GM18909 (cell line): ENCODE measurements around the gene ABHD6.

ENCODE experiments used
- ATAC-seq: cut with Tn5 transposase; IDR thresholded peaks from one replicate; pipeline ENCODE4 v1.9.1; 2021; ENCODE audit warnings: mild to moderate bottlenecking; ENCODE audit not compliant: unreplicated experiment, poor library complexity

The ABHD6 gene

DNA sequence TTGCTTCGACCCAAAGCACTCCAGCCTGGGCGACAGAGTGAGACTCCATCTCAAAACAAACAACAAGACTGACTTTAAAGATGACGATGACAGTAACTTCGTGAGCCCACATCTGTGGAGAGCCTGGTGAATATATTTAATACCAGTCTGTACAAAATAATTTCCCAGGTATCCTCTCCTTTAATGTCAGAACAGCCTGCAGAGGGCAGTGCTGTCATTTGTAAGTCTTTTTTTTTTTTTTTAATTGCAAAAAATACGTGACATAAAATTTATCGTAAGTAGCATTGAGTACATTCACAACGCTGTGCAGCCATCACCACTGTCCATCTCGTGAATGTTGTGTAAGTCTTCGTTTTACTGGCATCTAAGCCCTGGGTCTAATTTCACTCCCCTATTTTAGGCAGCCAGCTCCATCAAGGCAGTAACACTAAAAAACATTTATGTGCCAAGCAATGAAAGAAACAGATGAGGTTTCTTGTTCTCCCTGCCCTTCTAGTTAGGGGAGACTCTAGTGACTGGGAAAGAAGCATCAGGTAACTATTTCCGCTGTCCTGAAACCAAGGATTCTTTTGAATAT, 70.1 kb downstream of the ABHD6 start:
- ATAC-seq = no peak

DNA sequence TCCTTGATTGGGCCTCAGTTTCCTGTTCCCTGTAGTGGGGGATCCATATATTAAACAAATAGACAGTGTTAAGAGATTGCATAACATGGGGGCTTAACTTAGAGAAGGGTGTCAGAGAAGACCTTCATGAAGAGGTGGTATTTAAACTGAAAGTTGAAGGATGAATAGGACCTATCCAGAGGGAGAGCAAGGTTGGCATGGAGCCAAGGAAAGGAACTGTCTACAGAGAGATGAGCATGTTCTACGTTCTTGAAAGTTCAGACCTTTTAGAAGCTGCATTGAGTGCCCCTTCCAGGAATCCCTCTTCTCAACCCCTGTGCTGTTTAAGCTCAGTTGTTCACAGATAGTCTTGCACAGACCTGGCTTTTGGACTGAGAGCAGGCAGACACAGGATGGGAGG, 71.1 kb downstream of the ABHD6 start:
- no peak for ATAC-seq

DNA sequence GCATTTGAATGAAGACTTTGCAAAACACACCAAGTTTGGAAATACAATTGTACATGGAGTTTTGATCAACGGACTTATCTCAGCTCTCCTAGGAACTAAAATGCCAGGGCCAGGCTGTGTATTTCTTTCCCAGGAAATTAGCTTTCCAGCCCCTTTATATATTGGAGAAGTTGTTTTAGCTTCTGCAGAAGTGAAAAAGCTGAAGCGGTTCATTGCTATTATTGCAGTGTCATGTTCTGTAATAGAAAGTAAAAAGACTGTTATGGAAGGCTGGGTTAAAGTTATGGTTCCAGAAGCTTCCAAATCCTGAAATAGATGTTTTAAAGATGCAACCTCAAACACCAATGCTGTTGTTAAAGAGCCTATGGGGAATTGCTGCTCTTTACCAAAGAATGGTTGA, 80.2 kb downstream of the ABHD6 start:
- no peak for ATAC-seq

DNA sequence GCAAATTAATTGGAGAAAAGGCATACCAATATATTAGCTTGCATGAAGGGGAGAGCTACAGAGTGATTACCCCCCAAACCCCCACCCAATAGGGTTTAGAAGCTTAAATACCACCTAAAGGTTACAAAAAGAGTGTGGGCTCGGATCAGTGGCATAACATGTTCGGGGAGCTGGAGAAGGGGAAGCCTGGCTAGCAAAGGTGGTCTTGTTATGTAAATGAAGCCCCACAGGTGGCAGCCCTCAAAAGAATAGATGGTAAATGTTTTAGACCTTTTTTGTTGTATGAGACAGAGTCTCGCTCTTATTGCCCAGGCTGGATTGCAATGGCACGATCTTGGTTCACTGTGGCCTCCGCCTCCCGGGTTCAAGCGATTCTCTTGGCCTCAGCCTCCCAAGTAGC, 84.2 kb downstream of the ABHD6 start:
- no peak for ATAC-seq

DNA sequence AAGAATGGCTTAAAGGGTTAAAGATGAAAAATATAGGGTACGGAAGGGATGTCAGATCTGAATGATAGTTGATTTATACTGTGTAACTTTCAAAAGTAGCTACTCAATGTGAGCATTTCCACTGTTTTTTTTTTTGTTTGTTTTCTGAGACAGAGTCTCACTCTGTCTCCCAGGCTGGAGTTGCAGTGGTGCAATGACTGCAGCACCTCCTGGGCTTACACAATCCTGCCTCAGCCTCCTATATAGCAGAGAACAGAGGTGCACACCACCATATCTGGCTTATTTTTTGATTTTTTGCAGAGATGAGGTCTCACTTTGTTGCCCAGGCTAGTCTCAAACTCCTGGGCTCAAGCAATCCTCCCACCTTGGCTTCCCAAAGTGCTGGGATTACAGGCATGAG, 85.2 kb downstream of the ABHD6 start:
- no peak for ATAC-seq

DNA sequence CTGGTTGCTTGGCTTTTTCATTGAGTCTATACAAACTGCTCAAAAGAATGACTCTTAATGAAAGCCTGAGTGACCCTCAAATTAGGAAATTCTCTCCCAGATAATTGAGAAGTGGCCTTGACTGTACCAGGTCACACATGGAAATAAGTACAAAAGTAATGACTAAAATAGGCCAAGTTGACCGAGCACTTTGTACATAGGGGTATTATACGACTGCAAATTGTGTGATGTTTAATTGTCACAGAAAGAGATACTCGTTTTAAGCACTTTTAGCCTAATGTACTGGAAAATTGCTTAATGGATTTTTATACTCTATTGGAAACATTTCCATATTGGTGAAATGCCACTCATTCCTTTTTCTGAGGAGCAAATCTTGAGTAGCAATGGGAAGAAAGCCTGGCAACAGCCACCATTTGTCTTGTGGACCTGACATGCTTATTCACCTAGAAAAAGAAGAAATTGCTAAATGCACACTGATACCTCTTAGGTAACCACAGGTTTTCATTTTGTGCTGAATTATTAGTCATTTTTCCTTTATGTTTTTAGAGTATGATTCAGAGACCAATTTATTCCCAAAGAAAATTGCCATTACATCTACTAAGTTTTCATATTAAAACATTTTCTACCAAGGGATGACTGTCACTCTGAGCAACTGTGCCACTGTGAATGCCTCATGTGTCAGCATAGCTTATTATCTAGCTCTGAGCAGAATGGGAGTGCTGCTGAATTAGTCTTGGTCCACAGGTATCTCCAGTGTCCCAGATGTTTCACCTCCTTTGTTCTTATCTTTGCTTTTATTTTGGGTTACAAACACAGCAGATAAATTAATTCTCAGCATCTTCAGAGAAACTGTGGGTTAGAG, 86.2 kb downstream of the ABHD6 start:
- no peak for ATAC-seq

DNA sequence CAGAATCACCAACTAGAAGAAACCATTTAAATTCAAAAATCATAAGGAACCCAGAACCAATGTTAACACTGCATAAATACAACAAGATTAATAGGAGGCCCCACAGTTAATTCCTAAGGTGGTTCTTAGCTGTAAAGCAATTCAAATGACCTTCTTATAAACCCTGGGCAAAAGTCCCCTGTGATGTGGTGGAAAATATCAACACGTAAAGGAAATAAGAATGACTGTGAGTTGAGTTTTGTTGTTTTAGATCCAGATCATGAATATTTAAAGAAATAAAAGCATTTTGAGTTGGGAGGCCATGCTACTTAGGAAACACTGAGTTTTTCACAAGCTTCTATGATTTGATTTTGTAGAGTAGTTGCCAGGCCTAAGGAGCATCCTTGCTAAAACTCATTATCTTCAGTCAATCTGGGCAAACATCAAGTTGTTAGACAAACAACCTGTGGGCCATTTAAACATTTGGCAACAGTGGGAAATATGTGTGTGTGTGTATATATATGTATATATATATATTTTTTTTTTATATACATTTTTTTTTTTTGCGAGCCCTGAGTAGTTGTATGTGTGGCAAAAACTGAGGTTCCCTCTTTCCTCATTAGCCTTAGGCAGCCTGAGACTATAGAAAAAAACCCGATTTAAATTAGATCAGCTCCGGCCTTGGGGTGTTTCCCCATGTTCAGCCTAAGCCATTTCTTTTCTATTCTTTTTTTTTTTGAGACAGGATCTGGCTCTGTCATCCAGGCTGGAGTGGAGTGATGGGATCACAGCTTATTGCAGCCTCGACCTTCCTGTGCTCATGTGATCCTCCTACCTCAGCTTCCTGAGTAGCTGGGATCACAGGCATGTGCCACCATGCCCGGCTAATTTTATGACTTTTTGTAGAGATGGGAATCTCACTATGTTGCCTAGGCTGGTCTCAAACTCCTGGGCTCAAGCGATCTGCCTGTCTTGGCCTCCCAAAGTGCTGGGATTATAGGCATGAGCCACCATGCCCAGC, 87.1 kb downstream of the ABHD6 start:
- ATAC-seq = no peak

DNA sequence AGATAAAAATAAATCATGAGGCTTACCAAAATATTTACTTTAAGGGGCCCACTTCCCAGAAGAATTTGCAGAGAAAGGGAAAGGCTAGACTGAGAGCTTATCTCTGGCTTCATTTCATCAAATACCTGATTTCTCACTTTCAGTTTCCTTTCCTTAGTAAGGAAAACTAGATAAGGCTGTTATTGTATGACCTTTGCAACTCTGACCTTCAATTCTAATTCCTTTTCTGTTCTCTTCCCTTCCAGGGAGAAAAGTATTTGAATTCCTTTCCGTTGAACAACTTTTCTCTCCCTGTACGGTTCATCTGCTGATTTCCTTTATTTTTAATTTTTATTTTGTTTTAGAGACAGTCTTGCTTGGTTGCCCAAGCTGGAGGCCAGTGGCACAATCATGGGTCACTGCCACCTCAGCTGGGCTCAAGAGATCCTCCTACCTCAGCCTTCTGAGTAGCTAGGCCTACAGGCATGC, 88.0 kb downstream of the ABHD6 start:
- no peak for ATAC-seq

DNA sequence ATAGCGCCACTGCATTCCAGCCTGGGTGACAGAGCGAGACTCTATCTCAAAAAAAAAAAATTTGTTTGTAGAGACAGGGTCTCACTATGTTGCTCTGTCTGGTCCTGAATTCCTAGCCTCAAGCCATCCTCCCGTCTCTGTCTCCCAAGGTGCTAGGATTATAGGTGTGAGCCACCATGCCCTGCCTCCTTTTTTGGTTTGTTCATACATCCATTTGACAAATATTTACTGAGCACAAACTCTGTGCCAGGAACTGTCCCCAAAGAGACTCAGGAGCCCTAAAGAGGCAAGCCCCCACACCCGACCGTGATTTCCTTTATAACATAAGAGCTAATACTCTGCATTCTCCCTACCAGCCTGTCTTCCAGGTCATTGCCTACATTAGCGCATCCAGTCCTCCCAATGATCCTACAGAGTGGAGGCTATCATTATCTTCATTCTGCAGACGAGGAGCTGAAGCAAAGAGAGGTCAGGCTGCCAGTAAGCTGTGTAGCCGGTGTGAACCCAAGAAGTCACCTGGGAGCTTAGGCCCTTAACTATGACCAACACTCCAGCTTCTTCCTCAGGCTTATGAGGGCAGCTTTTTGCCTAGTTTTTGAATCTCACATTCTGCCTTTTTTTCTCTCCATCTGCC, 88.8 kb downstream of the ABHD6 start:
- no peak for ATAC-seq

DNA sequence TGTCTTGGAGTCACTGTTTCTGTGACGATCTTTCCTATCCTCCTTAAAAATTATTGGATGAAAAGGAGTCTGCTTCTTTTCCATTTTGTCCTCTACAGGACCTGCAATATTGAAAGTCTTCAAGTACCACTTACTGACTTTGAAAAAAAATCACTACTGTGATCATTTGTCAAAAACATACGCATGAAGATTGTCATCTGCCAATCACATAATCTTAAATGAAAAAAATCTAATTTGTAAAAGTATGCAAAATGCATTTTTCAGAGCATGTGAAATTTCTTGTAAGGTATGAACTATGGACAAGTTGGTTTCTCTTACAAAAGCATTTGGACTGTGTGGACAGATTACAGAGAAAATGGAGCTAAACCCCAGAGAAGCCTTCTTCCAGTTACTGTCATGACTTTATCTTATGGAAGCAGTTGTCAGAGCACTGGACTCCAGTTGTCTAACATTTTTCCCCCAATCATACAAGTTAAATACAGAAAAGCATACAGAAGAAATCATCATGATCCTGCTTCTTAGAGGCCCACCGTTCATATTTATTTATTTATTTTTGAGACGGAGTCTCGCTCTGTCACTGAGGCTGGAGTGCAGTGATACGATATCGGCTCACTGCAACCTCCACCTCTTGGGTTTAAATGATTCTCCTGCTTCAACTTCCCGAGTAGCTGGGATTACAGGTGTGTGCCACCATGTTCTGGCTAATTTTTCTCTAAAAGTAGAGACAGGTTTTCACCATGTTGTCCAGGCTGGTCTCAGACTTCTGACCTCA, 91.7 kb downstream of the ABHD6 start:
- ATAC-seq = no peak

DNA sequence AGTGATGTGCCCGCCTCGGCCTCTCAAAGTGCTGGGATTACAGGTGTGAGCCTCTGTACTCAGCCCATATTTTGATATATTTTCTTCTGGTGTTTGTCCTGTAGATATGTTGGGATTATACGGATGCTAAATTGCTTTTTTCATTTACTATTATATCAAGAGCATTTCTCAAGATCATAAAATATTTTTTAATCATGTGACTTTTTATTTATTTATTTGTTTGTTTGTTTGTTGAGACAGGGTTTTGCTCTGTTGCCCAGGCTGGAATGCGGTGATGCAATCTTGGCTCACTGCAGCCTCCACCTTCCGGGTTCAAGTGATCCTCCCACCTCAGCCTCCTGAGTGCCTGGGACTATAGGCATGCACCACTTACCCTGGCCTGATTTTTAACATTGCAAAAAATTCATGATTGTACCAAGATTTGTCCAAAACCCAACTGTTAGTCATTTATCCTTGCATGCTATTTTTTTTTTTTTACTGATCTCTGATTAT, 92.4 kb downstream of the ABHD6 start:
- ATAC-seq = no peak

DNA sequence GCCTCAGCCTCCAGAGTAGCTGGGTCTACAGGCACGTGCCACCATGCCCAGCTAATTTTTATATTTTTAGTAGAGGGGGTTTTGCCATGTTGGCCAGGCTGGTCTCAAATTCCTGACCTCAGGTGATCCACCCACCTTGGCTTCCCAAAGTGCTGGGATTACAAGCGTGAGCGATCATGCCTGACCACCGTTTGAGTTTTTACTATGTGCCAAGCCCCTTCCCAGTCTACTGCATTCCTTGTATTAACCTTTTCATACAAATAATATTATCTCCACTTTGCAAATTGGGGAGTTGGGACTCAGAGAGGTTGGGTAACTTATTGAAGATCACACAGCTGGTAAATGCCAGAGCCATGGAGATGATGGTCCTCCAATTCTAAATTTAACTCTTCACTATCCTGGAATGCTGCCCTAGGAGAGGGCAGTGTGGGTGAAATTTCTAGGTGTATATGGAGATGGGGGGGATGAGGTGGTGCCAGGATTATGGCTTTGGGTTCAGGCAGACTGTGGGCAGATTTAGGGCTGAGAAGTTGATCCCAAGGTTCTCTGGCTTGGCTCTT, 94.1 kb downstream of the ABHD6 start:
- no peak for ATAC-seq

DNA sequence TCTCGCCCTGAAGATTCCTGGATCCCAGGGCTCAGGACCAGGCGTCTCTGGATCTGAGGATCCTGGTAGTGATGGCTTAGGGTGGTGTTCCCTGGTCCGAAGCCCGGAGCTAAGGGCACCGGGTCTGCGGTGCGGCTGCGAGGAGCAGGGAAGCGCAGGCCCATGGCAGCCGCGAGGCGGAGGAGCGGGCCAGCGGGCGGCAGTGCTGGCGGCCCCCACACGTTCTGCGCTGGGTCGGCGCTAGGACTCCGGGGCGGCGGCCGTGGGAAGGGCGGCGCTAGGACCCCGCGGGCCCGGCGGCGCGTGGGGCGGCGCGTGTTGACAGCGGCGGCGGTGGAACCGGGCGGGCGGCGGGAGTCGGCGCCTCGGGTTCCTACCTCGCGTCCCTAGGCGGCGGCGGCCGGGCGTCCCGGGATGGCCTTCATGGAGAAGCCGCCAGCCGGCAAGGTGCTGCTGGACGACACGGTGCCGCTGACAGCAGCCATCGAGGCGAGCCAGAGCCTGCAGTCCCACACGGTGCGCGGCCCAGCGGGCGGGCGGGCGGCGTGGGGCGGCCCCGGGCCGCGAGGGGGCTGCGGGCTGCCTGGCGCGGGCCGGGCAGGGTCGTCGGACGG, 95.1 kb downstream of the ABHD6 start, which contains the start of gene PXK:
PXK (plus strand) TSS at position 318 of the 614 bp plus-strand sequence; CDS start at position 415, 97 bp downstream.
- ATAC-seq = peak; percentile 89

DNA sequence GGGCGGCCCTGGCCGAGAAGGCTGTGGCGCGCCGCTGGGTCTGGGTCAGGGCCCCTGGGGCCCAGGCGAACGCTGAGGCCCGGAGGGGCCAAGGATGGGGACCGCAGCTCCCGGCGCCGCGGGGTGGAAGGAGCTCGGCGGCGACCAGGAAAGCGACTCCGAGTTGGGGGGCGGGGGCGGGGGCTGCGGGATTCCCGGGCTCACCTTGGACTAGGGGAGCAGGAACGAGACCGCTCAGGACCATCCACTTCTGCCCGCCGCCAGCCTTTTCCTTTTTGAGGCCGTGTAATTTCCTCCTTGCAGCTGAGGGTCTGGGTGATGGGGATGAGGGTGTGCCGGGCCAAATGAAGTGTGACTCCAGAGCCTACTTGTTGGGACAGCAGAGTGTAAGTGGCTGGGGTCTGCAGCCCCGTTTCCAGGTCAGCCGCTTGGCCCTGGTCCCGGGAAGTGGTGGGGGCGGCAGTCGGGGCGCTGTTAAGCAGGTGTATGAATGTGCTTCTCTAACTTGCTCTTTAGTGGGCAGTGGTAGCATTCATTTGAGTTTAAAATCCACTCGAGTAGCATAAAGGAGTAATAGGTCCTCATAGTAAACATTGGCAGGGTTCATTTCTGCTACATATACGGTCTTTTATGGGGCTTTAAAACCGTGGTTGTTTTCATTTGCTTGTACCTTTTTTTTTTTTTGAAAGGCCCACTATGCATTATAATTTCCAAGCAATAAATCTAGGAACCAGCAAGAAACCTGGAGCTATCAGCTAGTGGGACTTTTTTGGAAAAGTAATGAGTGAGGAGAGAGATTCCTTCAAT, 95.8 kb downstream of the ABHD6 start:
- ATAC-seq = peak; percentile 36

DNA sequence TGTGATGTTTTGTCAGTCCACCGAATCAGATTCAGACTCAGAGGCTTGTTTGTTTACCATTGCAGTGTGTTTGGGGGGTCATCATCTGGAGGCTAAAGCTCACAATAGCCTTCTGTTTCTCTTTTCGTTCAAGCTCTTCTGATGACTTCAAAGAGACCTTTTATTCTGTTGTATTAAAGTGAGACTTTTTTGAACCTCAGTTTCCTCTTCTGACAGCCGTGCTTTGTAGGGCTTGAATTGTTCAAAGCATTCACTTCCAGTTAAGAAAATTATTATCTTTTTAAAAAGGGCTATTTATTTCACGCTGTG, 96.4 kb downstream of the ABHD6 start:
- no peak for ATAC-seq

DNA sequence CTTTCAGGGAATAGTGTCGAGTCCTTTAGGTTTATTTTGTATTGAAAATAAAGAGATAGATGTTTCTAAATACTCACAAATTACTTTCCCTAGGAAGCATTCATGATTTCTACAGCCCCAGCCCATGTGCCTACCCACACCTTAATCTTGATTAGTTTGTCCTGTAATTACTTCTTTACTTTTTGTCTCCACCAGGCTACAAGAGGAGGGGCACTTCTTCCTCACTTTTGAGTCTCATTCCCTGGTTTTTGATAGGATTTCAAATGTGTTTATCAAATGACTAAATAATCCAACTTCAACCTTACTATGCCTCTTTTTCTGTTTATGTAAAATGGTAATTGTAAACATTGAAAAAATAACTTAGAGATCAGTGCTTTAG, 96.9 kb downstream of the ABHD6 start:
- ATAC-seq = no peak

DNA sequence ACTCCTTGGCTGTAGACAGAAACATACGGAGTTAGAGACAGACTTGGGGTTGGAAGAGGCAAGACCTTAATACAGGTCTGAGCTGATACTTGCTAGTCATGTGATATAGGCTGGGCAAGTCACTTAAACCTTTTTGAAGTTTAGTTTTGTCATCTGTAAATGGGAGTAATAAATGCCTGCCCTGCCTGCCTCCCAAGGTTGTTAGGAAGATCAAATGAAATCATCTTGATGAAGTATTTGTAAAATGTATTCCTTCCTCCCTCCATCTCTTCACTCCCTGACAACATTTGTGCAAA, 98.0 kb downstream of the ABHD6 start:
- ATAC-seq = no peak
